ENCODE data around the gene ZBED2.

Gene ZBED2

DNA sequence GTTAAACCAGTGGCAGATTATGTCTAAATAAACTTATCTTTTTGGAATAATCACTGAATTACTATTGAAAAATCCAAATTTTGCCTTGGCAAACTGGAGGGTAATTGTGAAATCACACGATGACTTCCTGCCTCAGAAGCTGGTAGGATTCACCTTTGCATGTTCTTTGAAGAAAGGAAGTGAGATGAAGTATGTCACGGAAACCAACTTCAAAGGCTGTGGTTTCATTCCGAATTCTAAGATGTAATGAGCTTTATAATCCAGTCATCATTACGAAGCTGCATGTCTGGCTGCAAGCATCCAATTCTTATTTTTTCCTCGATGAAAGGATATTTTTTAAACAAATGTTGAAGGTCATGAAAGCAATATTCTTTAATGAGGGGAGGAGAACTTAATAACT lies 15.0 kb upstream of the ZBED2 start:
- DNase-seq (ENCODE audit: low spot score in 2 of 2): no peak

DNA sequence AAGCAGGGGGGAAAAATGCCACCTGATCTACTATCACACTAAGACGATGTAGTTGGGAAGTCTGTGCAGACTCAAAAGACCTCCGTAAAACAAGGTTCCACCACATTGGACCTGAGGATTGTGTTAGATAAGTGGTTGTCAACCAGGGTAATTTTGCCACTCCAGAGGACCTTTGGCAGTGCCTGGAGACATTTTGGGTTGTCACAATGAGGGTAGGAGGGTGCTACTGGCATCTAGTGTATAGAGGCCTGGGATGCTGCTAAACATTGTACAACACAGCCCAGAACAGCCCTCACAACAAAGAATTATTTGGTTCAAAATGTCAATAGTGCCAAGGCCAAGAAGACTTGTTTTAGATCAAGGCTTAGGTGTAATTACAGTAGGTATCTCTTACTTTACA lies 14.6 kb upstream of the ZBED2 start:
- Mint-ChIP-seq H3K27ac (peak overlapping the region; percentile 99), H3K4me1 (peaks cover 97% of the 10 kb centered on the region), H3K4me3 (peak overlapping the region; percentile 72), H3K36me3 (peaks cover 91% of the 10 kb centered on the region), H3K9me3 (no peaks in the 10 kb centered on the region)
- ATAC-seq: no peak
- DNase-seq (ENCODE audit: low spot score in 2 of 2): no peak

More for the DNA sequence above, 15.0 kb upstream of the ZBED2 start:
- ATAC-seq: peak; percentile 69
- no peaks in the 10 kb centered on the region for H3K9me3 Mint-ChIP-seq
- peaks cover 97% of the 10 kb centered on the region for H3K4me1 Mint-ChIP-seq
- peak overlapping the region; percentile 99 for H3K27ac Mint-ChIP-seq
- H3K36me3 Mint-ChIP-seq: peaks cover 91% of the 10 kb centered on the region
- peak overlapping the region; percentile 72 for H3K4me3 Mint-ChIP-seq

DNA sequence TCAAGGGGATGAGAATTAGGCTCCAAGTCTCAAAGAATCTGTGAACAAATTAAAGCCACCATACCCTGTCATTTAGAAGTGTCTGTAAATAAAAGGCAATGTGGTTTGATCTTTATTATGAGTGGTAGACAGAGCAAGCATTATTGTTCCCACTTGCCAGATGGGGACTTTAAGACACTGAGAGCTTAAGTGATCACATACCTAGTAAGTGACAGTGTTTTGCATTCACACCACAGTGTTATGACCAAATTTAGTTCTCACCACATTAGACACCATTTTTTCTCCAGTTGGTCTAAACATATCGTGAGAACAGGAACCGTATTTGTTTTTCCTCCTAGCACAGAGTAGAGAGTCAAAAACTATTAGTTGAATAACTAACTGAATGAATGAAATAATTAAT lies 13.2 kb upstream of the ZBED2 start:
- Mint-ChIP-seq H3K9me3 (no peaks in the 10 kb centered on the region), H3K4me3 (peak overlapping the region; percentile 72), H3K27ac (peak overlapping the region; percentile 99), H3K36me3 (peaks cover 95% of the 10 kb centered on the region), H3K4me1 (peaks cover 97% of the 10 kb centered on the region)
- ATAC-seq: peak; percentile 74
- DNase-seq (ENCODE audit: low spot score in 2 of 2): no peak

- DNase-seq (ENCODE audit: low spot score in 2 of 2): no peak
- Mint-ChIP-seq H3K9me3 (no peaks in the 10 kb centered on the region), H3K4me3 (peak overlapping the region; percentile 72), H3K4me1 (peaks cover 96% of the 10 kb centered on the region), H3K36me3 (peaks cover 88% of the 10 kb centered on the region), H3K27ac (peak overlapping the region; percentile 99)
- ATAC-seq: no peak
These were observed 12.2 kb upstream of the ZBED2 start for GRCh38 chr3:111607240-111607920.

DNA sequence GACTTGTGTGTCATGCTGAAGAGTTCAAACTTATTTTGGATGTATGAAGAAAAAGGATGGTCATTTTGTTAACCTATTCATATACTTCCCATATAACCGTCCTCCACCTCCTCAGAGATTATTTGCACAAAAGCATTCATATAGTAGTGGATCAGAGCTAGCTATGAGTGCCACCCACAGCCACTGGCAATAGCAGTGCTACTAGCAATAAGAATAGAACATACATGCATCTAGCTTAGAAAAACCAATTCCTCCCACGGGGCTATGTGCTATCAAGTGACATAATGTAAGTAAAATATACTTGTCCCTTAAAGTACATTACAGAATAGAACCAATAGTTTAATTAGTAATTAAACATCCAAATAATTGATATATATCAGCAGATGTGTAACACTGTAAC lies 10.3 kb upstream of the ZBED2 start:
- Mint-ChIP-seq H3K4me3 (peak overlapping the region; percentile 72), H3K27ac (peak overlapping the region; percentile 99), H3K4me1 (peaks cover 82% of the 10 kb centered on the region), H3K9me3 (no peaks in the 10 kb centered on the region), H3K36me3 (peaks cover 85% of the 10 kb centered on the region)
- ATAC-seq (peak; percentile 39), DNase-seq (ENCODE audit: low spot score in 2 of 2) (no peak)

DNA sequence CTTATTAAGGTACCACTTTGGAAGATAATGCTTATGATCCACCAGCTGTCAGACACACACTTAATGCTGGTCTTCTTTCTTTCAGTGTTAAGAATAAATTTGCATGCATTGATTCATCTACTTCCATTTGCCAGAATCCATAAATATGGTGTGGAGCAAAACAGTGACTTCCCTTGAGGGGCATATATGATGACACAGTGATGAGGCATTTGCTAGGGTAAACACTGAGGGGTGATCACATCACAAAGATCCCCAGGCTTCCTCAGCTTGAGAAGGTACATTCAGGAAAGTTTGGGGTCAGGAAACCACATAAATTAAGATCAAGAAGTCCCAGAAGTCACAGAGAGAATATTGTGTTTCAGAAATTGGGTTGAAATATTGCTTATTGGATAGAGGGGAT lies 9.9 kb upstream of the ZBED2 start:
- peak overlapping the region; percentile 99 for H3K27ac Mint-ChIP-seq
- no peak for DNase-seq (ENCODE audit: low spot score in 2 of 2)
- peaks cover 82% of the 10 kb centered on the region for H3K4me1 Mint-ChIP-seq
- no peaks in the 10 kb centered on the region for H3K9me3 Mint-ChIP-seq
- H3K36me3 Mint-ChIP-seq: peaks cover 85% of the 10 kb centered on the region
- ATAC-seq: peak; percentile 61
- peak overlapping the region; percentile 72 for H3K4me3 Mint-ChIP-seq

- Mint-ChIP-seq H3K27ac (peak overlapping the region; percentile 99), H3K4me3 (peak overlapping the region; percentile 72), H3K9me3 (no peaks in the 10 kb centered on the region), H3K4me1 (peaks cover 78% of the 10 kb centered on the region), H3K36me3 (peaks cover 85% of the 10 kb centered on the region)
- peak; percentile 70 for ATAC-seq
- DNase-seq (ENCODE audit: low spot score in 2 of 2): peak in 1 of 2 donors; percentile 82
These were observed 9.0 kb upstream of the ZBED2 start for GRCh38 chr3:111604119-111604518.

DNA sequence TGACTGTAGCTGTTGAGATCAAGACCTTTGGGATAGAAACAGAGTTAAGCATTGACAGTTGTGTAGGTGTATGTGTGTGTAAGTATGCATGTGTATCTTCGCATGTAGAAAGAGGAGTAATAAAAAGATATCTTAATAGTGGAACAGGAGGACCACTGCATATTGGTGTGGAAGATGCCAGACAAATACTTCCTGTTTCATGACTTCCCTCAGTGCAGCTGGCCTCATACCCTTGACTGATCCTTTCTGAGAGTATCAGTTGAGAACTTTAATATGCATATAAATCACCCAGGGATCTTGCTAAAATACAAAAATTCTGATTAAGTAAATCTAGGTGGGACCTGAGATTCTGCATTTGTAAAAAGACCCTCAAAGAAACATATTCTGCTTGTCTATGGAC lies 8.5 kb upstream of the ZBED2 start:
- Mint-ChIP-seq H3K27ac (peak overlapping the region; percentile 99), H3K9me3 (no peaks in the 10 kb centered on the region), H3K36me3 (peaks cover 85% of the 10 kb centered on the region), H3K4me3 (peak overlapping the region; percentile 72), H3K4me1 (peaks cover 74% of the 10 kb centered on the region)
- no peak for DNase-seq (ENCODE audit: low spot score in 2 of 2)
- ATAC-seq: no peak

- Mint-ChIP-seq H3K27ac (peak overlapping the region; percentile 99), H3K4me1 (peaks cover 68% of the 10 kb centered on the region), H3K36me3 (peaks cover 79% of the 10 kb centered on the region), H3K4me3 (peak overlapping the region; percentile 72), H3K9me3 (no peaks in the 10 kb centered on the region)
- DNase-seq (ENCODE audit: low spot score in 2 of 2) (no peak), ATAC-seq (no peak)
These were observed 6.7 kb upstream of the ZBED2 start for GRCh38 chr3:111601810-111602209.

GRCh38 chr3:111598552-111598951 lies 3.4 kb upstream of the ZBED2 start:
- DNase-seq (ENCODE audit: low spot score in 2 of 2) (no peak), ATAC-seq (no peak)
- peaks cover 57% of the 10 kb centered on the region for H3K4me1 Mint-ChIP-seq
- peak overlapping the region; percentile 89 for H3K4me3 Mint-ChIP-seq
- H3K9me3 Mint-ChIP-seq: no peaks in the 10 kb centered on the region
- H3K36me3 Mint-ChIP-seq: peaks cover 80% of the 10 kb centered on the region
- H3K27ac Mint-ChIP-seq: peak overlapping the region; percentile 99

- Mint-ChIP-seq H3K4me1 (peaks cover 55% of the 10 kb centered on the region), H3K36me3 (peaks cover 80% of the 10 kb centered on the region), H3K4me3 (peak overlapping the region; percentile 89), H3K9me3 (no peaks in the 10 kb centered on the region), H3K27ac (peak overlapping the region; percentile 99)
- no peak for DNase-seq (ENCODE audit: low spot score in 2 of 2)
- no peak for ATAC-seq
These were observed 3.0 kb upstream of the ZBED2 start for GRCh38 chr3:111598139-111598538.

- Mint-ChIP-seq H3K4me1 (peaks cover 47% of the 10 kb centered on the region), H3K9me3 (no peaks in the 10 kb centered on the region), H3K4me3 (peak overlapping the region; percentile 89), H3K27ac (peak overlapping the region; percentile 99), H3K36me3 (peaks cover 94% of the 10 kb centered on the region)
- DNase-seq (ENCODE audit: low spot score in 2 of 2): no peak
- peak; percentile 77 for ATAC-seq
These were observed 1.2 kb upstream of the ZBED2 start for GRCh38 chr3:111596328-111596727.

DNA sequence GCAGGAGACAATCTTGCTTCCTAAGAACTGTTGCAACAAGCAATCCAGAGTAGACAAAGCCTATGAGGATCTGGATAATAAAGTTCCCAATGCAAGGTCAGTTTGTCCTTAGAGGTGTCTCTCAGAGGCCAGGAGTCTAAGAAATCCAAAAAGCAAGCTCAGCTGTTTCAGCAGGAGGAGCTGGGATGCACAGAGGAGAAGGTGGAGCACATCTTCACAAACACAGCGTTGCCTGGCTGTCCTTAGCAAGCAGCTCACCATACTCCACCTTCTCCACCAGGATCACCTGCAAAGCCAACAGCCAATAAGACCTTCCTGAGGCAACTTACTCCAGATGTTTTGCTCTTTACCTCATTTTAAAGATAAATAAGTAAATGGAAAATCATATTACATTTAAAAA lies 365 bp downstream of the ZBED2 start:
- ATAC-seq: peak; percentile 45

DNA sequence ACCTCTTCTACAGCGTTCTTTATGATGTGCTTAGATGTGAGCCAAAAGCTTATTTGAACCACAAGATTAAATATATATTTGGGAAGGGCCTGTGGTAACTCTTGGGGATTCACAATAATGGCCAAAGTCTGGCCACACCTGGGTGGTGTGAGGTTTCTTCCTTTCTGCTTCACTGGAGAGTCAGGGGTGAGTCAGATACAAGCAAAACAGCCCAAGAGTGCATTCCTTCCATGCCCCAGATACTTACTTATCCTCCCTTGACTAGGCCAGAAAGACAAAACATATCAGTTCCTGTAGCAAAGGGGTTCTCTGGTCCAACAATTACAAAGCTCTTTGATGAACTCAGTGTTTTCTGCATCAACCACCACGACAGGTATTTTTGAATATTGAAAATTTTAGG lies 941 bp downstream of the ZBED2 start:
- Mint-ChIP-seq H3K4me3 (peak overlapping the region; percentile 89), H3K27ac (peak overlapping the region; percentile 99), H3K9me3 (no peaks in the 10 kb centered on the region), H3K36me3 (peaks cover 94% of the 10 kb centered on the region), H3K4me1 (peaks cover 34% of the 10 kb centered on the region)
- ATAC-seq (peak; percentile 59), DNase-seq (ENCODE audit: low spot score in 2 of 2) (no peak)

More for the DNA sequence above, 365 bp downstream of the ZBED2 start:
- DNase-seq (ENCODE audit: low spot score in 2 of 2): no peak
- H3K9me3 Mint-ChIP-seq: no peaks in the 10 kb centered on the region
- H3K4me1 Mint-ChIP-seq: peaks cover 36% of the 10 kb centered on the region
- peak overlapping the region; percentile 99 for H3K27ac Mint-ChIP-seq
- H3K4me3 Mint-ChIP-seq: peak overlapping the region; percentile 89
- peaks cover 94% of the 10 kb centered on the region for H3K36me3 Mint-ChIP-seq

- Mint-ChIP-seq H3K9me3 (no peaks in the 10 kb centered on the region), H3K4me1 (peaks cover 34% of the 10 kb centered on the region), H3K27ac (peak overlapping the region; percentile 99), H3K36me3 (peaks cover 94% of the 10 kb centered on the region), H3K4me3 (peak overlapping the region; percentile 89)
- DNase-seq (ENCODE audit: low spot score in 2 of 2): no peak
- no peak for ATAC-seq
These were observed 1.5 kb downstream of the ZBED2 start for GRCh38 chr3:111593666-111594065.

- H3K9me3 Mint-ChIP-seq: no peaks in the 10 kb centered on the region
- no peak for ATAC-seq
- peak overlapping the region; percentile 99 for H3K27ac Mint-ChIP-seq
- no peak for DNase-seq (ENCODE audit: low spot score in 2 of 2)
- H3K36me3 Mint-ChIP-seq: peaks cover 94% of the 10 kb centered on the region
- peak overlapping the region; percentile 89 for H3K4me3 Mint-ChIP-seq
- peaks cover 36% of the 10 kb centered on the region for H3K4me1 Mint-ChIP-seq
These were observed 2.2 kb downstream of the ZBED2 start for GRCh38 chr3:111592936-111593335.

Measured in stimulated activated effector memory CD8-positive, alpha-beta T cell treated with anti-CD3 and anti-CD28 coated beads, Interleukin-12 subunit alpha, Interleukin-12 subunit beta, amount 100 ng/mL, for 72 hours (primary cell).